Measurements from ENCODE around the gene CNTNAP5. TPM values are rescaled to one million over a fixed set of nuclear protein-coding genes. Genes with fewer than 3 reads are reported as not detected.

Gene CNTNAP5
- total RNA-seq, 1 experiment from 2014 or later: 0.48 TPM

GRCh38 chr2:124874676-124875075 lies 849.6 kb downstream of the CNTNAP5 start:
- Histone ChIP-seq H4K8ac (replicated peaks; ENCODE audit: insufficient read length, low read depth, low read length) (no peak overlapping the region), H2BK15ac (ENCODE audit: low read depth, low read length) (no peak overlapping the region), H2BK120ac (ENCODE audit: low read depth, low read length, poor library complexity, severe bottlenecking) (no peak overlapping the region), H3K4me2 (ENCODE audit: insufficient read depth, insufficient read length, low read length) (no peak overlapping the region), H4K20me1 (ENCODE audit: control insufficient read depth, insufficient read depth, insufficient read length) (no peaks in the 10 kb centered on the region), H3K4me1 (ENCODE audit: insufficient read depth, low read length) (no peaks in the 10 kb centered on the region), H3K23ac (ENCODE audit: insufficient read length, low read depth, low read length) (no peak overlapping the region), H3K27me3 (ENCODE audit: insufficient read depth, low read length) (no peaks in the 10 kb centered on the region), H2BK12ac (ENCODE audit: insufficient read length, low read depth, low read length) (no peak overlapping the region), H2AFZ (ENCODE audit: low read length) (no peak overlapping the region), H3K27ac (ENCODE audit: insufficient read length, low read depth, low read length) (no peak overlapping the region), H3K4ac (ENCODE audit: low read depth, low read length) (no peak overlapping the region), H2AK5ac (ENCODE audit: insufficient read length, low read length) (no peak overlapping the region), H3K18ac (ENCODE audit: insufficient read length, low read depth, low read length) (no peak overlapping the region), H3K9me3 (ENCODE audit: control insufficient read depth, low read depth, low read length) (no peaks in the 10 kb centered on the region), H4K91ac (ENCODE audit: insufficient read length, low read depth, low read length) (no peak overlapping the region), H3K56ac (ENCODE audit: insufficient read length, low read depth, low read length) (no peak overlapping the region), H3K79me1 (ENCODE audit: insufficient read depth, low read depth, low read length, poor library complexity, severe bottlenecking) (no peaks in the 10 kb centered on the region), H3K79me2 (ENCODE audit: insufficient read depth, low read length) (no peaks in the 10 kb centered on the region), H2BK5ac (ENCODE audit: insufficient read length, low read length) (no peak overlapping the region), H4K5ac (ENCODE audit: insufficient read length, low read depth, low read length) (no peak overlapping the region), H3K9ac (ENCODE audit: extremely low read depth, insufficient read length, low read length) (no peak overlapping the region), H3K23me2 (ENCODE audit: insufficient read length, low read depth, low read length, poor library complexity, severe bottlenecking) (no peaks in the 10 kb centered on the region), H2BK20ac (ENCODE audit: low read depth, low read length, poor library complexity, severe bottlenecking) (no peak overlapping the region), H3K14ac (ENCODE audit: insufficient read depth, low read length) (no peak overlapping the region), H3T11ph (ENCODE audit: low read length) (no peak overlapping the region)
- Mint-ChIP-seq H3K4me1 (no peaks in the 10 kb centered on the region), H3K4me3 (no peak overlapping the region), H3K36me3 (ENCODE audit: insufficient read depth in 1 of 3, low read depth in 3 of 3) (no peaks in the 10 kb centered on the region), H3K27ac (no peak overlapping the region), H3K9me3 (no peaks in the 10 kb centered on the region), H3K27me3 (ENCODE audit: low read depth) (no peaks in the 10 kb centered on the region)
- TF ChIP-seq, protein P1, sequence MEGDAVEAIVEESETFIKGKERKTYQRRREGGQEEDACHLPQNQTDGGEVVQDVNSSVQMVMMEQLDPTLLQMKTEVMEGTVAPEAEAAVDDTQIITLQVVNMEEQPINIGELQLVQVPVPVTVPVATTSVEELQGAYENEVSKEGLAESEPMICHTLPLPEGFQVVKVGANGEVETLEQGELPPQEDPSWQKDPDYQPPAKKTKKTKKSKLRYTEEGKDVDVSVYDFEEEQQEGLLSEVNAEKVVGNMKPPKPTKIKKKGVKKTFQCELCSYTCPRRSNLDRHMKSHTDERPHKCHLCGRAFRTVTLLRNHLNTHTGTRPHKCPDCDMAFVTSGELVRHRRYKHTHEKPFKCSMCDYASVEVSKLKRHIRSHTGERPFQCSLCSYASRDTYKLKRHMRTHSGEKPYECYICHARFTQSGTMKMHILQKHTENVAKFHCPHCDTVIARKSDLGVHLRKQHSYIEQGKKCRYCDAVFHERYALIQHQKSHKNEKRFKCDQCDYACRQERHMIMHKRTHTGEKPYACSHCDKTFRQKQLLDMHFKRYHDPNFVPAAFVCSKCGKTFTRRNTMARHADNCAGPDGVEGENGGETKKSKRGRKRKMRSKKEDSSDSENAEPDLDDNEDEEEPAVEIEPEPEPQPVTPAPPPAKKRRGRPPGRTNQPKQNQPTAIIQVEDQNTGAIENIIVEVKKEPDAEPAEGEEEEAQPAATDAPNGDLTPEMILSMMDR (conservative IDR thresholded peaks at IDR 0.05): no peak
- no CpG with 5 or more reads among the region's 1 CpG for WGBS (ENCODE audit: extremely low coverage, insufficient read length, low lambda C conversion rate)
- no peak for DNase-seq
